K562 (cell line): ENCODE measurements around the gene HNRNPLL. TPM values are rescaled to one million over a fixed set of nuclear protein-coding genes. Genes with fewer than 3 reads are reported as not detected.

Experiments used
- ATAC-seq: fragments of 200-7000 bp; cut with Tn5 transposase; 3 replicates; pipeline ENCODE4 v1.9.1; 2020; ENCODE audit warnings: moderate library complexity
- BruUV-seq: library from RNA; stranded (reverse); fragments of 400-500 nt; replicated peaks from 2 replicates; lab custom pipeline; 2021; lab: Mats Ljungman, UMichigan
- CTCF ChIA-PET: fragments of 300-600 bp; formaldehyde crosslinking; extraction: SDS; loops from one replicate; lab custom pipeline; 2021; ENCODE audit warnings: low intra/inter-chr PET ratio; lab: Yijun Ruan, JAX
- POLR2A ChIA-PET: fragments of 300-600, 350-650 bp; sonication (Branson Sonifier 250); formaldehyde crosslinking; extraction: SDS; loops from one replicate; lab custom pipeline; 2021; ENCODE audit warnings: antibody characterized with exemption, inconsistent platforms; lab: Yijun Ruan, JAX
- DNase-seq, 4 experiments: peaks; one replicate each; pipeline versions ENCODE4 v3.0.0 to v3.0.0-alpha.2; 2011 to 2018; ENCODE audit warnings: low spot score in 3 of 4, mixed read lengths in 3 of 4; ENCODE audit errors: extremely low read depth in 1 of 4
- FAIRE-seq: peaks from 2 replicates; lab custom pipeline; 2011; peaks lifted over from hg19 to GRCh38; lab: Jason Lieb, UNC
- H2AFZ ChIP-seq: 2 replicates; pipeline ENCODE4 v1.6.0; 2011; ENCODE audit warnings: low read depth, low read length, control low read depth, inconsistent platforms
- H3K27ac ChIP-seq: fragments of 200-600 bp; 3 replicates; pipeline ENCODE4 v1.8.0; 2011; ENCODE audit warnings: low read depth, mild to moderate bottlenecking, control low read depth, inconsistent platforms, low read length, moderate library complexity, mixed read lengths; ENCODE audit errors: extremely low read depth
- H3K27me3 ChIP-seq, 2 experiments: fragments of 300-600 bp in 1 of 2; 2 replicates in 1 of 2; 3 replicates in 1 of 2; pipeline versions ENCODE4 v1.6.0 to v1.8.0; 2011; ENCODE audit warnings: inconsistent platforms in 2 of 2, low read length in 2 of 2, mild to moderate bottlenecking in 1 of 2, mixed read lengths in 1 of 2, moderate library complexity in 1 of 2; ENCODE audit not compliant: control insufficient read depth in 2 of 2, insufficient read depth in 2 of 2
- H3K36me3 ChIP-seq: fragments of 300-600 bp; 3 replicates; pipeline ENCODE4 v1.8.0; 2011; ENCODE audit warnings: mild to moderate bottlenecking, low read length, inconsistent platforms; ENCODE audit not compliant: control insufficient read depth, insufficient read depth
- H3K4me1 ChIP-seq, 2 experiments: fragments of 200-600 bp in 1 of 2; replicated peaks in 1 of 2; 2 replicates in 1 of 2; 3 replicates in 1 of 2; pipeline versions ENCODE4 v1.5.1 to v1.8.0; 2011; ENCODE audit warnings: inconsistent platforms in 2 of 2, low read length in 2 of 2, mild to moderate bottlenecking in 1 of 2, mixed read lengths in 1 of 2, moderate library complexity in 1 of 2; ENCODE audit not compliant: control insufficient read depth in 2 of 2, insufficient read depth in 2 of 2
- H3K4me2 ChIP-seq: 2 replicates; pipeline ENCODE4 v1.6.1; 2011; ENCODE audit warnings: low read length, control low read depth, inconsistent platforms, mixed read lengths; ENCODE audit not compliant: insufficient read depth
- H3K4me3 ChIP-seq: fragments of 200-600 bp; sonication (generic), shearing (Covaris generic); 2 replicates; pipeline ENCODE4 v1.5.1; 2016; ENCODE audit warnings: control low read depth, inconsistent platforms
- H3K79me2 ChIP-seq: fragments of 200-600 bp; 3 replicates; pipeline ENCODE4 v1.8.0; 2011; ENCODE audit warnings: low read length, inconsistent platforms; ENCODE audit not compliant: control insufficient read depth, insufficient read depth
- H3K9ac ChIP-seq, 2 experiments: 2 replicates each; pipeline versions ENCODE4 v1.6.0 to v1.6.1; 2011; ENCODE audit warnings: low read depth in 2 of 2, low read length in 2 of 2, control low read depth in 1 of 2, inconsistent platforms in 1 of 2, mild to moderate bottlenecking in 1 of 2, mixed read lengths in 1 of 2; ENCODE audit not compliant: insufficient read depth in 1 of 2
- H3K9me1 ChIP-seq: one replicate; pipeline ENCODE4 v1.6.0; 2011; ENCODE audit warnings: inconsistent platforms, mild to moderate bottlenecking, low read length, moderate library complexity; ENCODE audit not compliant: control insufficient read depth, insufficient read depth
- H3K9me3 ChIP-seq: replicated peaks from 2 replicates; pipeline ENCODE4 v1.5.1; 2011; ENCODE audit warnings: low read depth, low read length, inconsistent platforms; ENCODE audit not compliant: control insufficient read depth, insufficient read depth
- H4K20me1 ChIP-seq: replicated peaks from 2 replicates; pipeline ENCODE4 v1.6.1; 2011; ENCODE audit warnings: low read length, inconsistent platforms, mixed read lengths; ENCODE audit not compliant: control insufficient read depth, insufficient read depth
- CBFA2T3 ChIP-seq: fragments of 450-650 bp; IDR thresholded peaks from 2 replicates; pipeline ENCODE4 v1.6.1; 2017
- CBX2 ChIP-seq: fragments of 200-600 bp; sonication (generic); IDR thresholded peaks from one replicate; pipeline ENCODE4 v1.6.1; 2012; ENCODE audit warnings: mild to moderate bottlenecking, low read length, inconsistent platforms; ENCODE audit not compliant: insufficient read depth, poor library complexity, severe bottlenecking
- KDM1A ChIP-seq, 2 experiments: fragments of 450-650 bp; IDR thresholded peaks; 2 replicates each; pipeline ENCODE4 v1.6.1; 2016; ENCODE audit warnings: mild to moderate bottlenecking in 2 of 2
- NEUROD1 ChIP-seq: fragments of 150-350 bp; IDR thresholded peaks from 2 replicates; pipeline ENCODE4 v1.6.1; 2014; ENCODE audit warnings: borderline replicate concordance, low read length, low read depth; ENCODE audit not compliant: partially characterized antibody
- PHF21A ChIP-seq: fragments of 450-650 bp; IDR thresholded peaks from 2 replicates; pipeline ENCODE4 v1.6.1; 2017; ENCODE audit warnings: low read depth, borderline replicate concordance
- SIN3A ChIP-seq, 2 experiments: fragments of 150-350 bp in 1 of 2; IDR thresholded peaks; 2 replicates each; pipeline ENCODE4 v1.6.1; 2011 to 2016; ENCODE audit warnings: borderline replicate concordance in 2 of 2, low read depth in 2 of 2, low read length in 2 of 2, mild to moderate bottlenecking in 2 of 2, moderate library complexity in 2 of 2; ENCODE audit not compliant: control insufficient read depth in 1 of 2
- WGBS: fragments of 100-300 bp; shearing (Covaris generic); methylation state at CpG from one replicate; pipeline ENCODE4 v1.1.6; 2016; ENCODE audit warnings: low coverage, mixed read lengths; ENCODE audit not compliant: insufficient coverage; ENCODE audit errors: missing lambda C conversion rate; 5-methylcytosine and 5-hydroxymethylcytosine counted together
- in situ Hi-C: fragments of 300-500 bp; cut with MboI; formaldehyde crosslinking; loops from 4 replicates; pipeline ENCODE4 v1.15.0; 2018; ENCODE audit warnings: inconsistent platforms, mixed read lengths
- intact Hi-C: fragments of 100-400 bp; cut with micrococcal nuclease; formaldehyde crosslinking; loops from 2 replicates; pipeline ENCODE4 v1.14.2; 2022
- polyA plus RNA-seq, 8 experiments: library from polyadenylated mRNA; depleted of rRNA in 4 of 8; stranded (reverse) in 5 of 8; unstranded in 3 of 8; fragments of >200 nt; fragmentation: Nextera tagmentation in 2 of 8; fragmentation: Illumina TruSeq in 1 of 8; extraction: Ambion mirVana in 2 of 8; extraction: Trizol in 1 of 8; gene quantifications; 2 replicates each; pipeline versions ENCODE4 v1.2.1 to v1.2.3, GENCODE V29; 2011 to 2014; ENCODE audit warnings: inconsistent platforms in 1 of 8, missing spikeins in 1 of 8
- total RNA-seq, 7 experiments: library from RNA; depleted of rRNA in 6 of 7; stranded (reverse); fragments of >200 nt in 6 of 7; fragmentation: Illumina TruSeq in 2 of 7; extraction: Trizol in 2 of 7; gene quantifications; 2 replicates each; pipeline versions ENCODE4 v1.2.1 to v1.2.3, GENCODE V29; 2011 to 2021; ENCODE audit warnings: low replicate concordance in 1 of 7
- TF ChIP-seq, protein P1 (sequence below): sonication (generic); formaldehyde crosslinking; IDR thresholded peaks from 2 replicates; pipeline ENCODE4 v1.8.1; 2023; ENCODE audit warnings: missing genetic modification reagents, mild to moderate bottlenecking, borderline replicate concordance
- TF ChIP-seq, protein P2 (sequence below): fragments of 450-650 bp; formaldehyde crosslinking; IDR thresholded peaks from 2 replicates; pipeline ENCODE4 v1.4.0; 2020; ENCODE audit warnings: mild to moderate bottlenecking
- TF ChIP-seq, protein P3 (sequence below): fragments of 450-650 bp; IDR thresholded peaks from 2 replicates; pipeline ENCODE4 v1.6.1; 2018; ENCODE audit not compliant: partially characterized antibody

Gene HNRNPLL
- total and polyA plus RNA-seq, 9 of the 15 experiments (the other 6 are each of a cell fraction or from before 2014, with no cell fraction given), result 19.8 to 135 (median 57.8) TPM

DNA sequence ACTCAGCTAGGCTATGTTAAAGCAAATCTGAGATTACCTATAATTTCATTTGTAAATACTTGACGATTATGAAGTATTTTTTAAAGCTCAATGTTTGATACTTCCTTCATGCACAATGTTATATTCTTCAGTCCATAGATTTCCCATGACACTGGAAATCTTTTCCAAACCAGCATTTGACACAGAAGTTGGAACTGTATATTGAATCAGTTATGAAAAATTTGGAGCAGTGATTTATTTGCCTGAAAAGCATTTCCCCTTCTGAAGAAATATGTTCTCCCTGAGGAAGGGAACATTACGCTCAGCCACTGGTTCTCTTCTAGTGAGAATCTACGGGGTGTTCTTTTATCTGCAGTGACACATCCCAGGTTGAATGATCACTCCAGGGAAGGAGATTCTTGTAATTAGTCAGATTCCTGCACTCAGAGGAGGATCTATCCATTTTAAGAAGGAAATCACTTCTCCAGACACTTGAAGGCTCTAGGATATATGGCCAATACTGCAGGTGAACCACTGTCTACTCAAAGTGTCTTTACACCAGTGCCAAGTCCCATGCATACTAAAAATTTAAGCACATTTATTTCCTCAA, 64.7 kb downstream of the HNRNPLL start:
- in situ Hi-C loops, result no loop called here
- ATAC-seq (no peak), DNase-seq (no peak), FAIRE-seq (no peak)
- Histone ChIP-seq H4K20me1 (no peaks in the 10 kb centered on the region; the same call in 1 of the 2 replicates), H3K9ac (no peak overlapping the region), H3K4me2 (no peak overlapping the region), H3K36me3 (no peaks in the 10 kb centered on the region), H3K9me1 (no peaks in the 10 kb centered on the region), H3K9me3 (no peaks in the 10 kb centered on the region; the same call in 1 of the 2 replicates), H3K27me3 (peaks cover 23 to 36% of the 10 kb centered on the region in 2 experiments; a peak in 4 of 5 replicates), H2AFZ (no peak overlapping the region), H3K4me3 (no peak overlapping the region), H3K79me2 (no peaks in the 10 kb centered on the region), H3K4me1 (peaks cover 14 to 16% of the 10 kb centered on the region in 2 experiments), H3K27ac (no peak overlapping the region)
- BruUV-seq, result no TSS peak
- WGBS, result 16% methylated on average over 3 of the region's 3 CpGs
- ChIA-PET POLR2A (interaction anchor here (1.0 to 1.2 kb wide), 3 partner anchors 190 to 213 kb away, joined by 3 read pairs; partner anchors contain the start of gene SRSF7), CTCF (interaction anchor here (1.1 kb wide), 1 partner anchor 187 kb away, joined by 3 read pairs; no protein-coding TSS in a partner anchor)
- intact Hi-C loops, result loop anchor here (2.0 to 10.0 kb wide), 4 partner anchors 203 to 689 kb away; no protein-coding TSS in a partner anchor
- TF ChIP-seq PHF21A (0 out of 2 replicates have a peak, but pooled peaks have one; percentile 64), CBFA2T3 (no peak), NEUROD1 (no peak), KDM1A (IDR thresholded peaks at IDR 0.05) (peak; percentile 26 to 52; a peak in 2 of 4 replicates), SIN3A (IDR thresholded peaks at IDR 0.05; ENCODE audit: borderline replicate concordance in 2 of 2, control insufficient read depth in 1 of 2, low read depth in 2 of 2, low read length in 2 of 2) (no peak), CBX2 (peak; percentile 85)
- TF ChIP-seq, protein P1, sequence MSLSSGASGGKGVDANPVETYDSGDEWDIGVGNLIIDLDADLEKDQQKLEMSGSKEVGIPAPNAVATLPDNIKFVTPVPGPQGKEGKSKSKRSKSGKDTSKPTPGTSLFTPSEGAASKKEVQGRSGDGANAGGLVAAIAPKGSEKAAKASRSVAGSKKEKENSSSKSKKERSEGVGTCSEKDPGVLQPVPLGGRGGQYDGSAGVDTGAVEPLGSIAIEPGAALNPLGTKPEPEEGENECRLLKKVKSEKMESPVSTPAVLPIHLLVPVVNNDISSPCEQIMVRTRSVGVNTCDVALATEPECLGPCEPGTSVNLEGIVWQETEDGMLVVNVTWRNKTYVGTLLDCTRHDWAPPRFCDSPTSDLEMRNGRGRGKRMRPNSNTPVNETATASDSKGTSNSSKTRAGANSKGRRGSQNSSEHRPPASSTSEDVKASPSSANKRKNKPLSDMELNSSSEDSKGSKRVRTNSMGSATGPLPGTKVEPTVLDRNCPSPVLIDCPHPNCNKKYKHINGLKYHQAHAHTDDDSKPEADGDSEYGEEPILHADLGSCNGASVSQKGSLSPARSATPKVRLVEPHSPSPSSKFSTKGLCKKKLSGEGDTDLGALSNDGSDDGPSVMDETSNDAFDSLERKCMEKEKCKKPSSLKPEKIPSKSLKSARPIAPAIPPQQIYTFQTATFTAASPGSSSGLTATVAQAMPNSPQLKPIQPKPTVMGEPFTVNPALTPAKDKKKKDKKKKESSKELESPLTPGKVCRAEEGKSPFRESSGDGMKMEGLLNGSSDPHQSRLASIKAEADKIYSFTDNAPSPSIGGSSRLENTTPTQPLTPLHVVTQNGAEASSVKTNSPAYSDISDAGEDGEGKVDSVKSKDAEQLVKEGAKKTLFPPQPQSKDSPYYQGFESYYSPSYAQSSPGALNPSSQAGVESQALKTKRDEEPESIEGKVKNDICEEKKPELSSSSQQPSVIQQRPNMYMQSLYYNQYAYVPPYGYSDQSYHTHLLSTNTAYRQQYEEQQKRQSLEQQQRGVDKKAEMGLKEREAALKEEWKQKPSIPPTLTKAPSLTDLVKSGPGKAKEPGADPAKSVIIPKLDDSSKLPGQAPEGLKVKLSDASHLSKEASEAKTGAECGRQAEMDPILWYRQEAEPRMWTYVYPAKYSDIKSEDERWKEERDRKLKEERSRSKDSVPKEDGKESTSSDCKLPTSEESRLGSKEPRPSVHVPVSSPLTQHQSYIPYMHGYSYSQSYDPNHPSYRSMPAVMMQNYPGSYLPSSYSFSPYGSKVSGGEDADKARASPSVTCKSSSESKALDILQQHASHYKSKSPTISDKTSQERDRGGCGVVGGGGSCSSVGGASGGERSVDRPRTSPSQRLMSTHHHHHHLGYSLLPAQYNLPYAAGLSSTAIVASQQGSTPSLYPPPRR, result no peak
- TF ChIP-seq, protein P2, sequence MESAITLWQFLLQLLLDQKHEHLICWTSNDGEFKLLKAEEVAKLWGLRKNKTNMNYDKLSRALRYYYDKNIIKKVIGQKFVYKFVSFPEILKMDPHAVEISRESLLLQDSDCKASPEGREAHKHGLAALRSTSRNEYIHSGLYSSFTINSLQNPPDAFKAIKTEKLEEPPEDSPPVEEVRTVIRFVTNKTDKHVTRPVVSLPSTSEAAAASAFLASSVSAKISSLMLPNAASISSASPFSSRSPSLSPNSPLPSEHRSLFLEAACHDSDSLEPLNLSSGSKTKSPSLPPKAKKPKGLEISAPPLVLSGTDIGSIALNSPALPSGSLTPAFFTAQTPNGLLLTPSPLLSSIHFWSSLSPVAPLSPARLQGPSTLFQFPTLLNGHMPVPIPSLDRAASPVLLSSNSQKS, result no peak
- TF ChIP-seq, protein P3, sequence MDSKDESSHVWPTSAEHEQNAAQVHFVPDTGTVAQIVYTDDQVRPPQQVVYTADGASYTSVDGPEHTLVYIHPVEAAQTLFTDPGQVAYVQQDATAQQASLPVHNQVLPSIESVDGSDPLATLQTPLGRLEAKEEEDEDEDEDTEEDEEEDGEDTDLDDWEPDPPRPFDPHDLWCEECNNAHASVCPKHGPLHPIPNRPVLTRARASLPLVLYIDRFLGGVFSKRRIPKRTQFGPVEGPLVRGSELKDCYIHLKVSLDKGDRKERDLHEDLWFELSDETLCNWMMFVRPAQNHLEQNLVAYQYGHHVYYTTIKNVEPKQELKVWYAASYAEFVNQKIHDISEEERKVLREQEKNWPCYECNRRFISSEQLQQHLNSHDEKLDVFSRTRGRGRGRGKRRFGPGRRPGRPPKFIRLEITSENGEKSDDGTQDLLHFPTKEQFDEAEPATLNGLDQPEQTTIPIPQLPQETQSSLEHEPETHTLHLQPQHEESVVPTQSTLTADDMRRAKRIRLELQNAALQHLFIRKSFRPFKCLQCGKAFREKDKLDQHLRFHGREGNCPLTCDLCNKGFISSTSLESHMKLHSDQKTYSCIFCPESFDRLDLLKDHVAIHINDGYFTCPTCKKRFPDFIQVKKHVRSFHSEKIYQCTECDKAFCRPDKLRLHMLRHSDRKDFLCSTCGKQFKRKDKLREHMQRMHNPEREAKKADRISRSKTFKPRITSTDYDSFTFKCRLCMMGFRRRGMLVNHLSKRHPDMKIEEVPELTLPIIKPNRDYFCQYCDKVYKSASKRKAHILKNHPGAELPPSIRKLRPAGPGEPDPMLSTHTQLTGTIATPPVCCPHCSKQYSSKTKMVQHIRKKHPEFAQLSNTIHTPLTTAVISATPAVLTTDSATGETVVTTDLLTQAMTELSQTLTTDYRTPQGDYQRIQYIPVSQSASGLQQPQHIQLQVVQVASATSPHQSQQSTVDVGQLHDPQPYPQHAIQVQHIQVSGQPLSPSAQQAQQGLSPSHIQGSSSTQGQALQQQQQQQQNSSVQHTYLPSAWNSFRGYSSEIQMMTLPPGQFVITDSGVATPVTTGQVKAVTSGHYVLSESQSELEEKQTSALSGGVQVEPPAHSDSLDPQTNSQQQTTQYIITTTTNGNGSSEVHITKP, result no peak
